CD14-positive monocyte (primary cell): ENCODE data around the gene MAP1S. TPM values are rescaled to one million over a fixed set of nuclear protein-coding genes. Genes with fewer than 3 reads are reported as not detected.

Experiments used
- DNase-seq, 3 donors: peaks; one replicate each; pipeline ENCODE4 v3.0.0-alpha.2; 2011 to 2022
- H2AFZ ChIP-seq: 2 replicates; pipeline ENCODE4 v1.6.0; 2012; ENCODE audit warnings: mild to moderate bottlenecking, low read depth, low read length, inconsistent platforms; ENCODE audit not compliant: insufficient read depth, poor library complexity, severe bottlenecking
- H3K27ac ChIP-seq, 2 donors: 1 replicate in 1 of 2; 2 replicates in 1 of 2; pipeline ENCODE4 v1.5.1; 2012 to 2013; ENCODE audit warnings: low read length in 2 of 2, control low read depth in 1 of 2, inconsistent platforms in 1 of 2, low read depth in 1 of 2, mild to moderate bottlenecking in 1 of 2
- H3K27me3 ChIP-seq, 2 donors: one replicate each; pipeline versions ENCODE4 v1.6.0 to v1.6.1; 2011 to 2013; ENCODE audit warnings: low read length in 2 of 2; ENCODE audit not compliant: control insufficient read depth in 2 of 2, insufficient read depth in 2 of 2
- H3K36me3 ChIP-seq, 2 donors: replicated peaks in 1 of 2; 1 replicate in 1 of 2; 2 replicates in 1 of 2; pipeline versions ENCODE4 v1.5.1 to v1.6.1; 2012 to 2013; ENCODE audit warnings: low read length in 2 of 2, control low read depth in 1 of 2, inconsistent platforms in 1 of 2, mild to moderate bottlenecking in 1 of 2; ENCODE audit not compliant: insufficient read depth in 2 of 2, control insufficient read depth in 1 of 2
- H3K4me1 ChIP-seq, 2 donors: 1 replicate in 1 of 2; 2 replicates in 1 of 2; pipeline versions ENCODE4 v1.5.1 to v1.6.1; 2012 to 2013; ENCODE audit warnings: low read length in 2 of 2, control low read depth in 1 of 2, inconsistent platforms in 1 of 2, mild to moderate bottlenecking in 1 of 2, moderate library complexity in 1 of 2; ENCODE audit not compliant: insufficient read depth in 2 of 2, control insufficient read depth in 1 of 2
- H3K4me2 ChIP-seq: replicated peaks from 2 replicates; pipeline ENCODE3; 2012; ENCODE audit warnings: low read length, moderate library complexity, mild to moderate bottlenecking; ENCODE audit not compliant: poor library complexity, severe bottlenecking; ENCODE audit errors: extremely low read depth
- H3K4me3 ChIP-seq, 3 experiments: fragments of 200-600 bp in 1 of 3; sonication (generic) in 1 of 3; replicated peaks in 1 of 3; 1 replicate in 2 of 3; 2 replicates in 1 of 3; pipeline ENCODE4 v1.5.1; 2011 to 2013; ENCODE audit warnings: low read length in 3 of 3, mild to moderate bottlenecking in 3 of 3, control low read depth in 2 of 3, low read depth in 2 of 3, inconsistent platforms in 1 of 3, moderate library complexity in 1 of 3
- H3K79me2 ChIP-seq: 2 replicates; pipeline ENCODE4 v1.6.0; 2012; ENCODE audit warnings: mild to moderate bottlenecking, control low read depth, inconsistent platforms, low read length, moderate library complexity; ENCODE audit not compliant: insufficient read depth
- H3K9ac ChIP-seq: 2 replicates; pipeline ENCODE4 v1.6.0; 2017; ENCODE audit warnings: low read length, mild to moderate bottlenecking; ENCODE audit not compliant: insufficient read depth, poor library complexity, severe bottlenecking
- H3K9me3 ChIP-seq, 2 donors: replicated peaks in 1 of 2; 1 replicate in 1 of 2; 2 replicates in 1 of 2; pipeline versions ENCODE4 v1.5.1 to v1.6.1; 2012 to 2013; ENCODE audit warnings: low read length in 2 of 2, control low read depth in 1 of 2; ENCODE audit not compliant: control insufficient read depth in 1 of 2, insufficient read depth in 1 of 2
- H4K20me1 ChIP-seq: 2 replicates; pipeline ENCODE4 v1.6.0; 2012; ENCODE audit warnings: mild to moderate bottlenecking, low read length, control low read depth, moderate library complexity; ENCODE audit not compliant: insufficient read depth
- H3K27ac Mint-ChIP-seq, 7 donors: one replicate each; pipeline ENCODE4 v1.8.0; 2020; ENCODE audit warnings: mild to moderate bottlenecking in 7 of 7, mixed read lengths in 7 of 7, moderate library complexity in 6 of 7, inconsistent platforms in 2 of 7
- H3K27me3 Mint-ChIP-seq, 3 donors: one replicate each; pipeline ENCODE4 v1.8.0; 2021 to 2022; ENCODE audit warnings: low read depth in 3 of 3, mild to moderate bottlenecking in 3 of 3, mixed read lengths in 3 of 3, moderate library complexity in 3 of 3, inconsistent platforms in 1 of 3
- H3K36me3 Mint-ChIP-seq, 2 donors: one replicate each; pipeline ENCODE4 v1.8.0; 2020; ENCODE audit warnings: mixed read lengths in 2 of 2, inconsistent platforms in 1 of 2, mild to moderate bottlenecking in 1 of 2
- H3K4me1 Mint-ChIP-seq: one replicate; pipeline ENCODE4 v1.8.0; 2020; ENCODE audit warnings: mild to moderate bottlenecking, mixed read lengths
- H3K4me3 Mint-ChIP-seq, 2 donors: one replicate each; pipeline ENCODE4 v1.8.0; 2020; ENCODE audit warnings: mild to moderate bottlenecking in 2 of 2, mixed read lengths in 2 of 2, moderate library complexity in 1 of 2
- H3K9me3 Mint-ChIP-seq, 7 donors: one replicate each; pipeline ENCODE4 v1.8.0; 2020 to 2022; ENCODE audit warnings: mixed read lengths in 7 of 7, mild to moderate bottlenecking in 6 of 7, moderate library complexity in 6 of 7, inconsistent platforms in 2 of 7
- CTCF ChIP-seq: fragments of 200-600 bp; IDR thresholded peaks from one replicate; pipeline ENCODE4 v1.8.0; 2022; ENCODE audit warnings: antibody characterized with exemption, mild to moderate bottlenecking
- WGBS: methylation state at CpG from one replicate; pipeline ENCODE4 v1.1.5; 2013; ENCODE audit warnings: missing lambda C conversion rate; ENCODE audit not compliant: insufficient coverage; 5-methylcytosine and 5-hydroxymethylcytosine counted together
- intact Hi-C, 2 donors: fragments of 100-400 bp; cut with micrococcal nuclease; formaldehyde crosslinking; loops; one replicate each; pipeline versions ENCODE4 v1.15.0 to v1.15.1; 2023
- polyA plus RNA-seq, 3 donors: library from polyadenylated mRNA; depleted of rRNA in 1 of 3; unstranded in 2 of 3; stranded (reverse) in 1 of 3; fragments of 300-500 nt in 2 of 3; fragments of >200 nt in 1 of 3; fragmentation: Illumina TruSeq in 2 of 3; gene quantifications; 1 replicate in 2 of 3; 2 replicates in 1 of 3; pipeline ENCODE4 v1.2.3, GENCODE V29; 2012 to 2021

Gene MAP1S
- polyA plus RNA-seq, 3 donors = 24.5 to 28.3 (median 27.5) TPM

GRCh38 chr19:17692566-17692965 is 26.7 kb upstream of the MAP1S start:
- peaks cover 5% of the 10 kb centered on the region in 2 donors for H3K36me3 Mint-ChIP-seq
- no peak for TF ChIP-seq CTCF
- H3K4me2 ChIP-seq = no peak overlapping the region
- no peaks in the 10 kb centered on the region for H3K36me3 ChIP-seq
- DNase-seq = no peak
- H3K9ac ChIP-seq = no peak overlapping the region
- H2AFZ ChIP-seq = no peak overlapping the region
- peak overlapping the region in 1 of 7 donors; percentile 54 for H3K27ac Mint-ChIP-seq
- H3K27me3 ChIP-seq = peaks cover 17 to 28% of the 10 kb centered on the region in 2 donors
- H3K27me3 Mint-ChIP-seq = peaks cover 47 to 70% (median 48%) of the 10 kb centered on the region in 3 donors
- no peaks in the 10 kb centered on the region for H4K20me1 ChIP-seq
- H3K27ac ChIP-seq = no peak overlapping the region
- H3K9me3 Mint-ChIP-seq = peaks cover 0 to 17% (median 7%) of the 10 kb centered on the region in 7 donors
- no peaks in the 10 kb centered on the region for H3K79me2 ChIP-seq
- peaks cover 1% of the 10 kb centered on the region for H3K4me1 Mint-ChIP-seq
- no peaks in the 10 kb centered on the region for H3K4me1 ChIP-seq
- H3K9me3 ChIP-seq = peaks cover 0 to 8% of the 10 kb centered on the region in 2 donors
- WGBS = 92% methylated on average over 2 of the region's 4 CpGs
- no peak overlapping the region for H3K4me3 Mint-ChIP-seq
- intact Hi-C loops = no loop called here
- H3K4me3 ChIP-seq = no peak overlapping the region

GRCh38 chr19:17695198-17695597 is 24.1 kb upstream of the MAP1S start:
- H3K9me3 ChIP-seq = no peaks in the 10 kb centered on the region
- no peaks in the 10 kb centered on the region for H3K36me3 ChIP-seq
- no peaks in the 10 kb centered on the region for H3K79me2 ChIP-seq
- no peak overlapping the region for H2AFZ ChIP-seq
- H3K4me2 ChIP-seq = no peak overlapping the region
- no peaks in the 10 kb centered on the region for H4K20me1 ChIP-seq
- H3K4me1 ChIP-seq = no peaks in the 10 kb centered on the region
- no peak for TF ChIP-seq CTCF
- Mint-ChIP-seq H3K4me3 (no peak overlapping the region), H3K4me1 (peaks cover 4% of the 10 kb centered on the region), H3K27me3 (peaks cover 28 to 57% (median 31%) of the 10 kb centered on the region in 3 donors), H3K27ac (no peak overlapping the region), H3K9me3 (peaks cover 0 to 4% (median 0%) of the 10 kb centered on the region in 7 donors), H3K36me3 (no peaks in the 10 kb centered on the region)
- intact Hi-C loops = no loop called here
- no peak overlapping the region for H3K27ac ChIP-seq
- peaks cover 0 to 5% of the 10 kb centered on the region in 2 donors for H3K27me3 ChIP-seq
- H3K4me3 ChIP-seq = no peak overlapping the region
- DNase-seq = no peak
- H3K9ac ChIP-seq = no peak overlapping the region
- no CpG with 5 or more reads among the region's 2 CpGs for WGBS
